Right ventricle myocardium superior (tissue), 1 donor: Measurements from ENCODE around the gene MID1IP1. TPM values are rescaled to one million over a fixed set of nuclear protein-coding genes. Genes with fewer than 3 reads are reported as not detected.

Experiments
- ATAC-seq: fragments of 200-7000 bp; cut with Tn5 transposase; one replicate; pipeline ENCODE4 v1.9.1; 2020; ENCODE audit warnings: mild to moderate bottlenecking; ENCODE audit not compliant: poor library complexity
- DNase-seq: peaks from one replicate; pipeline ENCODE4 v3.0.0-alpha.2; 2020
- intact Hi-C: fragments of 100-400 bp; cut with DNase I; formaldehyde crosslinking; loops from one replicate; pipeline ENCODE4 v1.11.2; 2022
- long read RNA-seq: library from polyadenylated mRNA; unstranded; transcript quantifications from one replicate; pipeline ENCODE4 v2.0.0, GENCODE V29; 2021
- total RNA-seq: library from RNA; stranded (reverse); fragmentation: NEBNext Ultra II Directional; extraction: Animal tissue kit (Norgen Biotek cat#: 25700); gene quantifications from one replicate; pipeline ENCODE4 v1.2.1, GENCODE V29; 2021
- donor health status: DM: no; HTN: yes; CAD: no; lungs with severe emphysema.

MID1IP1 gene
- total RNA-seq, result 57.4 TPM
- long read RNA-seq, transcript MID1IP1-201 (2 exons, 2,536 nt), result major isoform, 62 of 82 reads
- long read RNA-seq, partial matches to known transcripts, result 0 of 82 reads
- long read RNA-seq, other reads (novel, unspliced or antisense), result 17 of 82 reads

- peak; percentile 74 for ATAC-seq
- intact Hi-C loops, result loop anchor here (5.0 to 10.0 kb wide), 2 partner anchors 54 to 186 kb away; no protein-coding TSS in a partner anchor
- peak; percentile 94 for DNase-seq
Observed at GRCh38 chrX:38800981-38801845, at the start of gene MID1IP1. Gene MID1IP1, plus strand, starts transcription at chrX:38801459. Its CDS starts 3,488 bp downstream, at chrX:38804947.

GRCh38 chrX:38754102-38754790 lies 47.0 kb upstream of the MID1IP1 start:
- DNase-seq (no peak), ATAC-seq (no peak)
- intact Hi-C loops, result no loop called here

GRCh38 chrX:38754818-38755718 lies 46.2 kb upstream of the MID1IP1 start:
- ATAC-seq, result no peak
- no peak for DNase-seq
- intact Hi-C loops, result no loop called here

GRCh38 chrX:38760883-38761282 lies 40.4 kb upstream of the MID1IP1 start:
- ATAC-seq, result no peak
- DNase-seq, result no peak
- intact Hi-C loops, result no loop called here

- ATAC-seq (no peak), DNase-seq (no peak)
- intact Hi-C loops, result no loop called here
Observed at GRCh38 chrX:38768079-38768478, 33.2 kb upstream of the MID1IP1 start.

- DNase-seq (no peak), ATAC-seq (no peak)
- intact Hi-C loops, result no loop called here
Observed at GRCh38 chrX:38770152-38770551, 31.1 kb upstream of the MID1IP1 start.

GRCh38 chrX:38774249-38774648 lies 27.0 kb upstream of the MID1IP1 start:
- intact Hi-C loops, result no loop called here

GRCh38 chrX:38796946-38797345 lies 4.3 kb upstream of the MID1IP1 start:
- ATAC-seq (no peak), DNase-seq (no peak)
- intact Hi-C loops, result no loop called here

More at GRCh38 chrX:38774249-38774648, 27.0 kb upstream of the MID1IP1 start:
- ATAC-seq (no peak), DNase-seq (no peak)

GRCh38 chrX:38798956-38799355 lies 2.3 kb upstream of the MID1IP1 start:
- intact Hi-C loops, result no loop called here
- ATAC-seq (no peak), DNase-seq (no peak)

- no peak for ATAC-seq
- intact Hi-C loops, result loop anchor here (5.0 to 10.0 kb wide), 2 partner anchors 55 to 187 kb away; no protein-coding TSS in a partner anchor
- DNase-seq, result no peak
Observed at GRCh38 chrX:38799995-38800580, 1.2 kb upstream of the MID1IP1 start.

- ATAC-seq, result no peak
- intact Hi-C loops, result loop anchor here (5.0 to 10.0 kb wide), 2 partner anchors 52 to 184 kb away; no protein-coding TSS in a partner anchor
- no peak for DNase-seq
Observed at GRCh38 chrX:38803243-38803587, 2.0 kb downstream of the MID1IP1 start.

- intact Hi-C loops, result loop anchor here (5.0 to 10.0 kb wide), 2 partner anchors 51 to 183 kb away; no protein-coding TSS in a partner anchor
- DNase-seq, result peak; percentile 91
- peak; percentile 82 for ATAC-seq
Observed at GRCh38 chrX:38803588-38804431, 2.6 kb downstream of the MID1IP1 start.

- intact Hi-C loops, result loop anchor here (5.0 to 10.0 kb wide), 2 partner anchors 50 to 183 kb away; no protein-coding TSS in a partner anchor
- DNase-seq, result no peak
- ATAC-seq, result no peak
Observed at GRCh38 chrX:38804432-38804681, 3.1 kb downstream of the MID1IP1 start.

GRCh38 chrX:38804682-38805431 lies 3.6 kb downstream of the MID1IP1 start:
- peak; percentile 52 for DNase-seq
- peak; percentile 5 for ATAC-seq
- intact Hi-C loops, result loop anchor here (5.0 to 10.0 kb wide), 2 partner anchors 50 to 182 kb away; no protein-coding TSS in a partner anchor

GRCh38 chrX:38805432-38806389 lies 4.5 kb downstream of the MID1IP1 start:
- intact Hi-C loops, result loop anchor here (10.0 kb wide), 1 partner anchor 49 kb away; no protein-coding TSS in a partner anchor
- DNase-seq (peak; percentile 83), ATAC-seq (peak; percentile 57)
